SK-N-SH treated with all-trans-retinoic acid at 6 μM for 48 hours (cell line): ENCODE results near the gene PPP6R2.

Experiments used
- ARNTL ChIP-seq: fragments of 450-650 bp; formaldehyde crosslinking; IDR thresholded peaks from 2 replicates; pipeline ENCODE4 v1.5.0; 2020; ENCODE audit warnings: low read depth, mild to moderate bottlenecking, moderate library complexity, borderline replicate concordance
- ESRRG ChIP-seq: fragments of 250-450 bp; sonication (Bioruptor Pico); IDR thresholded peaks from 2 replicates; pipeline ENCODE4 v1.6.1; 2021; ENCODE audit warnings: mild to moderate bottlenecking
- ISL1 ChIP-seq: fragments of 250-450 bp; sonication (Bioruptor Pico); IDR thresholded peaks from 2 replicates; pipeline ENCODE4 v2.1.2; 2022; ENCODE audit warnings: mild to moderate bottlenecking, moderate library complexity
- RARB ChIP-seq: fragments of 250-450 bp; sonication (Bioruptor Pico); IDR thresholded peaks from 2 replicates; pipeline ENCODE4 v1.8.0; 2021; ENCODE audit warnings: mild to moderate bottlenecking, moderate library complexity
- SNAI2 ChIP-seq: fragments of 250-450 bp; sonication (Bioruptor Pico); IDR thresholded peaks from 2 replicates; pipeline ENCODE4 v1.5.0; 2020; ENCODE audit warnings: mild to moderate bottlenecking, moderate library complexity
- ZFP30 ChIP-seq: fragments of 450-650 bp; formaldehyde crosslinking; IDR thresholded peaks from 2 replicates; pipeline ENCODE4 v1.5.0; 2022; ENCODE audit warnings: mild to moderate bottlenecking, moderate library complexity
- ZNF565 ChIP-seq: fragments of 450-650 bp; formaldehyde crosslinking; conservative IDR thresholded peaks from 2 replicates; pipeline ENCODE4 v1.5.0; 2020; ENCODE audit warnings: low read depth, mild to moderate bottlenecking, moderate library complexity
- ZNF70 ChIP-seq: fragments of 450-650 bp; formaldehyde crosslinking; IDR thresholded peaks from 2 replicates; pipeline ENCODE4 v1.5.0; 2020; ENCODE audit warnings: mild to moderate bottlenecking, moderate library complexity
- TF ChIP-seq, protein P1 (sequence below): fragments of 250-450 bp; sonication (Bioruptor Pico); IDR thresholded peaks from 2 replicates; pipeline ENCODE4 v1.5.1; 2020; ENCODE audit warnings: low read depth, mild to moderate bottlenecking, moderate library complexity
- TF ChIP-seq, protein P2 (sequence below): fragments of 250-450 bp; sonication (Bioruptor Pico); IDR thresholded peaks from 2 replicates; pipeline ENCODE4 v1.5.0; 2020; ENCODE audit warnings: mild to moderate bottlenecking, moderate library complexity

- TF ChIP-seq, protein P1, sequence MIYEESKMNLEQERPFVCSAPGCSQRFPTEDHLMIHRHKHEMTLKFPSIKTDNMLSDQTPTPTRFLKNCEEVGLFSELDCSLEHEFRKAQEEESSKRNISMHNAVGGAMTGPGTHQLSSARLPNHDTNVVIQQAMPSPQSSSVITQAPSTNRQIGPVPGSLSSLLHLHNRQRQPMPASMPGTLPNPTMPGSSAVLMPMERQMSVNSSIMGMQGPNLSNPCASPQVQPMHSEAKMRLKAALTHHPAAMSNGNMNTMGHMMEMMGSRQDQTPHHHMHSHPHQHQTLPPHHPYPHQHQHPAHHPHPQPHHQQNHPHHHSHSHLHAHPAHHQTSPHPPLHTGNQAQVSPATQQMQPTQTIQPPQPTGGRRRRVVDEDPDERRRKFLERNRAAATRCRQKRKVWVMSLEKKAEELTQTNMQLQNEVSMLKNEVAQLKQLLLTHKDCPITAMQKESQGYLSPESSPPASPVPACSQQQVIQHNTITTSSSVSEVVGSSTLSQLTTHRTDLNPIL, result no peak
- no peak for TF ChIP-seq ISL1 (CRISPR knock-in tag)
- no peak for TF ChIP-seq RARB (CRISPR knock-in tag)
- TF ChIP-seq ZFP30, result no peak
- no peak for TF ChIP-seq ZNF565 (CRISPR knock-in tag)
- TF ChIP-seq SNAI2 (CRISPR knock-in tag), result no peak
- TF ChIP-seq ARNTL, result no peak
- TF ChIP-seq, protein P2, sequence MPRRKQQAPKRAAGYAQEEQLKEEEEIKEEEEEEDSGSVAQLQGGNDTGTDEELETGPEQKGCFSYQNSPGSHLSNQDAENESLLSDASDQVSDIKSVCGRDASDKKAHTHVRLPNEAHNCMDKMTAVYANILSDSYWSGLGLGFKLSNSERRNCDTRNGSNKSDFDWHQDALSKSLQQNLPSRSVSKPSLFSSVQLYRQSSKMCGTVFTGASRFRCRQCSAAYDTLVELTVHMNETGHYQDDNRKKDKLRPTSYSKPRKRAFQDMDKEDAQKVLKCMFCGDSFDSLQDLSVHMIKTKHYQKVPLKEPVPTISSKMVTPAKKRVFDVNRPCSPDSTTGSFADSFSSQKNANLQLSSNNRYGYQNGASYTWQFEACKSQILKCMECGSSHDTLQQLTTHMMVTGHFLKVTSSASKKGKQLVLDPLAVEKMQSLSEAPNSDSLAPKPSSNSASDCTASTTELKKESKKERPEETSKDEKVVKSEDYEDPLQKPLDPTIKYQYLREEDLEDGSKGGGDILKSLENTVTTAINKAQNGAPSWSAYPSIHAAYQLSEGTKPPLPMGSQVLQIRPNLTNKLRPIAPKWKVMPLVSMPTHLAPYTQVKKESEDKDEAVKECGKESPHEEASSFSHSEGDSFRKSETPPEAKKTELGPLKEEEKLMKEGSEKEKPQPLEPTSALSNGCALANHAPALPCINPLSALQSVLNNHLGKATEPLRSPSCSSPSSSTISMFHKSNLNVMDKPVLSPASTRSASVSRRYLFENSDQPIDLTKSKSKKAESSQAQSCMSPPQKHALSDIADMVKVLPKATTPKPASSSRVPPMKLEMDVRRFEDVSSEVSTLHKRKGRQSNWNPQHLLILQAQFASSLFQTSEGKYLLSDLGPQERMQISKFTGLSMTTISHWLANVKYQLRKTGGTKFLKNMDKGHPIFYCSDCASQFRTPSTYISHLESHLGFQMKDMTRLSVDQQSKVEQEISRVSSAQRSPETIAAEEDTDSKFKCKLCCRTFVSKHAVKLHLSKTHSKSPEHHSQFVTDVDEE (CRISPR knock-in tag), result no peak
- TF ChIP-seq ZNF70 (CRISPR knock-in tag), result no peak
- TF ChIP-seq ESRRG (CRISPR knock-in tag), result no peak
Measured at GRCh38 chr22:50460938-50461337, 117.8 kb downstream of the PPP6R2 start.
